Ovary (tissue), 1 donor: Measurements from ENCODE around the gene PTHLH.

Experiments used
- EP300 ChIP-seq: sonication (generic); formaldehyde crosslinking; IDR thresholded peaks from one replicate; pipeline ENCODE4 v1.6.1; 2017; ENCODE audit warnings: antibody characterized with exemption
- POLR2A ChIP-seq: fragments of 450-650 bp; IDR thresholded peaks from one replicate; pipeline ENCODE4 v1.6.1; 2017; ENCODE audit warnings: antibody characterized with exemption, mild to moderate bottlenecking, moderate library complexity

GRCh38 chr12:27981874-27982273 lies 9.3 kb upstream of the PTHLH start:
- no peak for TF ChIP-seq EP300
- TF ChIP-seq POLR2A: no peak
